NCI-H1092 treated with DMSO at 0.1 percent for 48 hours (cell line): Measurements from ENCODE around the gene SLC25A31.

ENCODE experiments used
- DNase-seq: peaks from one replicate; lab custom pipeline; 2025; lab: John Stamatoyannopoulos, UW

SLC25A31 gene

DNA sequence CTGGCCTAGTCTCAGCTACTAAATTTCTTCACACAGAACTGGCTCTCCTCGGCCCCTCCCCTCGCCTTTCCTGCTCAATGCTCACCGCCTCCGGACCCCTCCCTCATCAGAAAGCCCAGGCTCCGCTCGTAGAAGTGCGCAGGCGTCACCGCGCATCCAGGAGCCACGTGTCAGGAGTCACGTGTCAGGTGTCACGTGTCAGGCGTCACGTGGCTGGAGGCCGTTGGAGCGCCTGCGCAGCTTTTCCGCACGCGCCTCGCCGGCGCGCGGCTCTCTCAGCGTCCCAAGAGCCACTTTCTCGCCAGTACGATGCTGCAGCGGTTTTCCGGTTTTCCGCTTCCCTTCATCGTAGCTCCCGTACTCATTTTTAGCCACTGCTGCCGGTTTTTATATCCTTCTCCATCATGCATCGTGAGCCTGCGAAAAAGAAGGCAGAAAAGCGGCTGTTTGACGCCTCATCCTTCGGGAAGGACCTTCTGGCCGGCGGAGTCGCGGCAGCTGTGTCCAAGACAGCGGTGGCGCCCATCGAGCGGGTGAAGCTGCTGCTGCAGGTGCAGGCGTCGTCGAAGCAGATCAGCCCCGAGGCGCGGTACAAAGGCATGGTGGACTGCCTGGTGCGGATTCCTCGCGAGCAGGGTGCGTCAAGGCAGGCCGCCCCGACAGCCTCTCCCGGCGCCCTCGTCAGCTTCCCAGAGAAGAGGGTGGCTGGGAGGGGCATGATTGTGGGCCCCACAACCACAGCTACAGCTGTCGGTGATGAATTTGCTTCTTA lies at the start of gene SLC25A31:
Gene SLC25A31 (plus strand): TSS at position 259 of the 772 bp plus-strand sequence. CDS start 146 bp downstream, at position 405.
- no peak for DNase-seq

DNA sequence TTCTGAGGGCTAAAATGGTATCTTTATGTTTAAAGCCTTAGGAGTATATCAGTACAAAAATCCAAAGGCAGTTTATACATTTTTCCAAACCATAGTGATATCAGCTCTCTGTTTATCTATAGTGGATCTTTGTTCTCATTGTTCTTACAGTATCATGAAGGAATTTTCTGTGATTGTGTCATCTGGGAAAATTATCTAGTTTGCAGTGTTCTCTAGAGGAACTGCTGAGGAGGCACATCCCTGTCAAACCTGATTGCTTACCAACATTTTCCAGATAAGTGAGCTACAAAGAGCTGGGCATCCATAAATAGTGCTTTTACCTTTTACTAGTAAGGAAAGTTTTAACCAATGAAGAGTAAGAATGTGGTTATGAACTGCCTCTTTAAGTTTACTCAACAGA lies 44.9 kb upstream of the SLC25A31 start:
- no peak for DNase-seq

GRCh38 chr4:127686658-127687057 lies 43.5 kb upstream of the SLC25A31 start:
- DNase-seq: no peak

DNA sequence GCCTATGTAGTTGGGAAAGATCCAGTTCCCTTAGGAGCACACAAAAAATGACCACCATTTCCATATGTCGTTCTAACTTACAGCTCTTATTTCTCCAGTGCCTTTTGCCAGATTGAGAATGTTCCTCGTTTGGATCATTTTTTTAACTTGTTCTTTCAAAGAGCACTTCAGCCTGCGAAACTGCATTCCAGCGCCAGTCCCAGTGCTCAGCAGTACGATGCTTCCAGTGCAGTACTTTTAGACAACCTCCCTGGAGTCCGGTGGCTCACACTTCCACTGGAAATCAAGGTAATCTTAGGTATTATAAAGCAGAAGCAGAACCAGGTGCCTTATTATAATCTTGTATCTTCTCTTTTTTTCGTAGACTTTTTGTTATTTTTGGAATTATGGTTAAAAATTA lies 42.6 kb upstream of the SLC25A31 start:
- DNase-seq: no peak

- DNase-seq: no peak
These were observed 31.4 kb upstream of the SLC25A31 start for GRCh38 chr4:127698789-127699200.

DNA sequence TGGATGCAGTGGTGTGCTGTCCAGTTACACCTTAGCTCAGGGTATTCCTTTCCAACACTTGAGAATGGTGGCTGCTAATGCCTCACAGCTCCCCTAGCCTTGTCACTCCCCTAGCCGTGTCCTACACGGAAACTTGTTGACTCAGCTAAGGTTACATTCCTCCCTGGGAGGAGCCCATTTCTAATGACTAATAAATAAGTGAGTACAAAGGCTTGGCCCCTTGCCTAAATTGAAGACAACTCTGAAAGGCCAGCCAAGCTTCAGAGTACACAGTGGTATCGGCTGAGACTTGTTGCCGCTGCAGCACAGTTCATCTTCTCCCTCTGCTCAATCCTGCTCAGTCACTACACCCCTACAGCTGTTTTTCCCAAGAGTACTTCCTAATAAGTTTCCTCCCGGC lies 21.2 kb upstream of the SLC25A31 start:
- no peak for DNase-seq

- no peak for DNase-seq
These were observed 20.7 kb upstream of the SLC25A31 start for GRCh38 chr4:127709456-127709855.

GRCh38 chr4:127731406-127731805 lies 1.2 kb downstream of the SLC25A31 start:
- DNase-seq: no peak

- peak; percentile 33 for DNase-seq
These were observed 2.6 kb downstream of the SLC25A31 start for GRCh38 chr4:127732623-127733328.

- DNase-seq: no peak
These were observed 4.8 kb downstream of the SLC25A31 start for GRCh38 chr4:127734976-127735375.

GRCh38 chr4:127737295-127737694 lies 7.1 kb downstream of the SLC25A31 start:
- no peak for DNase-seq

- no peak for DNase-seq
These were observed 11.0 kb downstream of the SLC25A31 start for GRCh38 chr4:127741247-127741646.

DNA sequence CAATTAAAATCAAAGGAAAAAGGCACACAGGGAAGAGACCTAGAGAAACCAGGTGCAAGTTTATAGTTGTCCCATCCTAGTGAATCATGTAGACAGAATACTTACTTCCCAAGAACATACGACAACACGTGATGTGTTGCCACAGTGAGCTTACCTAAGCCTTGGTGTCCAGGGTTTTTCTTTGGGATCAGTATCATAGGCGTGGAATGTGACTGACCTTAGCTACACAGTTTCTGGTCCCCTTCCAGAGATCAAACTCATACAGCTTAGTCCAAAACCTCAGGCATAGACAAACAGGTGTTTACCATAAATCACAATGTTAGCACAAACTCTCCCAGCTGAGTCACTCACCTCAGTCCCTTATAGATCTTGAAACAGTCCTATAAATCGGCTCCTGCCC lies 17.7 kb downstream of the SLC25A31 start:
- DNase-seq: no peak

GRCh38 chr4:127748957-127749356 lies 18.8 kb downstream of the SLC25A31 start:
- no peak for DNase-seq

- no peak for DNase-seq
These were observed 26.7 kb downstream of the SLC25A31 start for GRCh38 chr4:127756906-127757305.

DNA sequence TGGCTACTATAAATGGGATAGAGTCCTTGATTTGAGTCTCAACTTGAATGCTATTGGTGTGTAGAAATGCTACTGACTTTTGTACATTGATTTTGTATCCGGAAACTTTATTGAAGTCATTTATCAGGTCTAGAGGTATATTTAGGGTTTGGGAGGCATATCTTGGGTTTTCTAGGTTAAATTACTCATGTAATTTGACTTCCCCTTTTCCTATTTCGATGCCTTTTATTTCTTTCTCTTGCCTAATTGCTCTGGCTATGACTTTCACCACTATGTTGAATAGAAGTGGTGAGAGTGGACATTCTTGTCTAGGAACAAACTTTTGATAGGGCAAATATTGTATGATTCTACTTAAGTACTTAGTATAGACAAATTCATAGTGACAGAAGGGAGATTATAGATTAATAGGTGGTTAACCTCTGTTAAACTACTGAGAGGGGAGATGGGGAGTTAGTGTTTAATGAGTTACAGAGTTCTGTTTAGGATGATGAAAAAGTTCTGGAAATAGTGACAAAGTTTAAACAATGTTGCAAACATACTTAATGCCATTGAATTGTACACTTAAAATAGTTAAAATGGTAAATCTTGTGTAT lies 29.1 kb downstream of the SLC25A31 start:
- DNase-seq: no peak

- no peak for DNase-seq
These were observed 29.7 kb downstream of the SLC25A31 start for GRCh38 chr4:127759893-127760292.

DNA sequence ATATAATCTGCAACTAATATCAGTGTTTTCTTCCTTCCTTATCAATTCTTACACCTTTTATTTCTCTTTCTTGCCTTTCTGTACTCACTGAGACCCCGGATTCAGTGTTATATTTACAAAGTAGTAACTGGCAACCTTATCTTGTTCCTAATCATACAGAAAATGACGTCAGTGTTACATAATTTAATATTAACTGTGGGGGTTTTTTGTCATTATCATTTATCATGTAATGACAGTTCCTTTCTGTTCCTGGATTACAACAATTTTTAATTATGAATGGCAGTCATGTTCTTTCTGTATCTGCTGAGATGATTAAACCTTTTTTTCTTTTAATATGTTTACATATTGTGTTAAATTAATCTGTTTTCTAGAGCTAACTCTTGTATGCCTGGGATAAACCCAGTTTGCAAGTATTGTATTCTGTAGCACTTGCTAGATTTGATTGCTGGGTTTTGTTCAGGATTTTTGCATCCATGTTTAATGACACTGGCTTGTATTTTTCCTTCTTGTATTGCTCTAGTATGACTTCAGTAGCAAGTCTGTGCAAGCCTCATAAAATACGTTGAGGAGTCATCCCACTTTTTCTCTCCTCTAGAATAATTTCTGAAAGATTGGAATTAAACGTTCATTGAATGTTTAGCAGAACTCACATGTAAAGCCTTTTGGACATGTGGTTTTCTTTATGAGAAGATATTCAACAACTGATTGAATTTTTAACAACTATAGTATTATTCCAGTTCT lies 41.5 kb downstream of the SLC25A31 start:
- DNase-seq: no peak

DNA sequence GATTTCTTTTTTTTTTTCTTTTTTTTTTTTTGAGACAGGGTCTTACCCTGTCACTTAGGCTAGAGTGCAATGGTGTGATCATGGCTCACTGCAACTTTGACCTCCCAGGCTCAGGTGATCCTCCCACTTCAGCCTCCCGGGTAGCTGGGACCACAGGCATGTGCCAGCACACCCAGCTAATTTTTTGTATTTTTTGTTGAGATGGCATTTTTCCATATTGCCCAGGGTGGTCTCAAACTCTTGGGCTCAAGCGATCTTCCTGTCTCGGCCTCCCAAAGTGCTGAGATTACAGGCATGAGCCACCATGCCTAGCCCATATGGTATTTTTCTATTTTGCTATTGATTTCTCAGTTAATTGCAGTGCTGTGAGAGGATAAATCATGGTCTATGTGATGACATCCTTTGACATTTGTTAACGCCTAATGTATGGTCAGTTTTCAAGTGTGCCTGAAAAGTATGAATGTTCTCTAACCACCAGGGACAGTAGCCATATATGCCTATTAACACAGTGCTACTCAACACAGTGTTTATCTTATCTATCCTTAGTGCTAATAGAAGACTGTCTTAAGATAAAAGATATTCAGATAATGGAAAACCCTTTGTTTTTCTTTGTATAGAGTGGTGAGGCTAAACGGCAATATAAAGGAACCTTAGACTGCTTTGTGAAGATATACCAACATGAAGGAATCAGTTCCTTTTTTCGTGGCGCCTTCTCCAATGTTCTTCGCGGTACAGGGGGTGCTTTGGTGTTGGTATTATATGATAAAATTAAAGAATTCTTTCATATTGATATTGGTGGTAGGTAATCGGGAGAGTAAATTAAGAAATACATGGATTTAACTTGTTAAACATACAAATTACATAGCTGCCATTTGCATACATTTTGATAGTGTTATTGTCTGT lies 42.8 kb downstream of the SLC25A31 start:
- no peak for DNase-seq

DNA sequence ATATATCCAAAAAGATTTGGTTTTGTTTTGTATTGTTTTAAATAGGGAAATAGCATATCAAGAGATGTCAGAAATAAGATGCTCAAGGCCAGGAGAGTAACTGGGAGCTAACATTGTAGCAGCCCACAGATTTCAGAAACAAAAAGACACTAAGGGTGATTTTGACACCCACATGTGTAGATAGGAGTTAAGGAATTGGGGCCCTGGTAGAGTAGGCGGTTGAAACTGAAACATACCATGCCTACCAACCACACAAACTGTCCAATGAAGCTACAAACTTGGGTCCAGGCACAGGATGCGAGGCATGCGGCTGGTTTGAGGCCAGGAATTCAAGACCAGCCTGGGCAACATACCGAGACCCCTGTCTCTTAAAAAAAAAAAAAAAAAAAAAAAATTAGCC lies 45.6 kb downstream of the SLC25A31 start:
- no peak for DNase-seq

DNA sequence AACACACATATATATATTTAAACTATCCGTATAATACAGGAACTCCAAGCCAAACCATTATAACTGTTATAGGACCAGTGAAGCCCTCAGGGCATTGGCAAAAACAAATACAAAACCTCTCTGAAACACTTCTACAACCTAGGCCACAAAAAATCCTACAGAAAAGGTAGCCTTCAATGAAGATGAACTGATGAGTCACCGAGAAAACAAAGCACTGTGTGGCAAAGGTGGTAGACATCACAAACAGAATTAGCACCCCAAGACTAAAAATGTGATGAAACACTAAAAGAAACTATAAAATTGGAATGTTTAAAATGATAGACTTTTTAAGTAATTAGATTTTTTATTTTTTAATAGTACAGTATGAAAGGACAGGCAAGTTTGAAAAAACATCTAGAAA lies 46.4 kb downstream of the SLC25A31 start:
- no peak for DNase-seq
